ENCODE results near the gene TIAM2. TPM values are rescaled to one million over a fixed set of nuclear protein-coding genes. Genes with fewer than 3 reads are reported as not detected.

Gene TIAM2
- total and polyA plus RNA-seq, 2 donors (not counting 3 experiments of a cell fraction or from before 2014, with no cell fraction given), result 9.6 to 18.5 TPM

- intact Hi-C loops (cut with micrococcal nuclease), result no loop called here
- CTCF ChIA-PET, result no interaction called here
- Histone ChIP-seq H3K27ac (ENCODE audit: insufficient read depth, low read depth, low read length) (no peak overlapping the region), H3K9me3 (replicated peaks; ENCODE audit: control insufficient read depth, insufficient read depth, low read length) (no peaks in the 10 kb centered on the region), H3K27me3 (ENCODE audit: control insufficient read depth in 2 of 2, insufficient read depth in 2 of 2, low read length in 2 of 2) (no peaks in the 10 kb centered on the region), H3K79me2 (ENCODE audit: control insufficient read depth, insufficient read depth, low read length) (no peaks in the 10 kb centered on the region), H3K36me3 (ENCODE audit: control insufficient read depth in 2 of 2, extremely low read depth in 1 of 2, insufficient read depth in 2 of 2, low read length in 2 of 2) (no peaks in the 10 kb centered on the region), H3K9me1 (replicated peaks; ENCODE audit: control insufficient read depth, extremely low read depth, insufficient read depth, low read length) (no peaks in the 10 kb centered on the region), H3K4me3 (replicated peaks in 1 of 3; ENCODE audit: insufficient read depth in 1 of 3, low read depth in 1 of 3, low read length in 3 of 3) (no peak overlapping the region), H3K9ac (replicated peaks; ENCODE audit: extremely low read depth, insufficient read depth, low read length) (no peak overlapping the region), H4K20me1 (replicated peaks; ENCODE audit: control insufficient read depth, extremely low read depth, insufficient read depth, low read length) (no peaks in the 10 kb centered on the region), H3K4me2 (ENCODE audit: insufficient read depth, low read length) (no peak overlapping the region), H3K4me1 (ENCODE audit: control insufficient read depth, extremely low read depth, insufficient read depth, low read length) (peaks cover 23% of the 10 kb centered on the region), H2AFZ (ENCODE audit: low read depth, low read length) (no peak overlapping the region)
- FAIRE-seq (no peak), DNase-seq (ENCODE audit: low read depth, low spot score) (no peak)
- dilution Hi-C loops (cut with MboI; ENCODE audit: extremely low pct_ligation_motif_present, low sequenced_read_pairs), result no loop called here
- BruUV-seq (replicated peaks), result no TSS peak
- TF ChIP-seq POLR2A (IDR thresholded peaks at IDR 0.05; ENCODE audit: low read depth, low read length) (no peak), FOS (IDR thresholded peaks at IDR 0.05; ENCODE audit: borderline replicate concordance, insufficient read depth, low read length) (no peak), POLR2AphosphoS5 (IDR thresholded peaks at IDR 0.05; ENCODE audit: insufficient read depth, low read depth, low read length) (no peak), JUN (IDR thresholded peaks at IDR 0.05; ENCODE audit: borderline replicate concordance, insufficient read depth, insufficient read length, low read depth) (no peak), EZH2 (IDR thresholded peaks at IDR 0.05; ENCODE audit: borderline replicate concordance, low read depth, low read length, severe bottlenecking) (no peak), GATA2 (IDR thresholded peaks at IDR 0.05; ENCODE audit: insufficient read depth, insufficient read length, low read depth, low read length) (no peak), MYC (IDR thresholded peaks at IDR 0.05; ENCODE audit: low read depth, low read length) (no peak)
- TF ChIP-seq, protein P1, sequence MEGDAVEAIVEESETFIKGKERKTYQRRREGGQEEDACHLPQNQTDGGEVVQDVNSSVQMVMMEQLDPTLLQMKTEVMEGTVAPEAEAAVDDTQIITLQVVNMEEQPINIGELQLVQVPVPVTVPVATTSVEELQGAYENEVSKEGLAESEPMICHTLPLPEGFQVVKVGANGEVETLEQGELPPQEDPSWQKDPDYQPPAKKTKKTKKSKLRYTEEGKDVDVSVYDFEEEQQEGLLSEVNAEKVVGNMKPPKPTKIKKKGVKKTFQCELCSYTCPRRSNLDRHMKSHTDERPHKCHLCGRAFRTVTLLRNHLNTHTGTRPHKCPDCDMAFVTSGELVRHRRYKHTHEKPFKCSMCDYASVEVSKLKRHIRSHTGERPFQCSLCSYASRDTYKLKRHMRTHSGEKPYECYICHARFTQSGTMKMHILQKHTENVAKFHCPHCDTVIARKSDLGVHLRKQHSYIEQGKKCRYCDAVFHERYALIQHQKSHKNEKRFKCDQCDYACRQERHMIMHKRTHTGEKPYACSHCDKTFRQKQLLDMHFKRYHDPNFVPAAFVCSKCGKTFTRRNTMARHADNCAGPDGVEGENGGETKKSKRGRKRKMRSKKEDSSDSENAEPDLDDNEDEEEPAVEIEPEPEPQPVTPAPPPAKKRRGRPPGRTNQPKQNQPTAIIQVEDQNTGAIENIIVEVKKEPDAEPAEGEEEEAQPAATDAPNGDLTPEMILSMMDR (IDR thresholded peaks at IDR 0.05; ENCODE audit: extremely low read depth in 1 of 2, insufficient read depth in 1 of 2, low read depth in 1 of 2, low read length in 2 of 2), result no peak
- TF ChIP-seq, protein P2, sequence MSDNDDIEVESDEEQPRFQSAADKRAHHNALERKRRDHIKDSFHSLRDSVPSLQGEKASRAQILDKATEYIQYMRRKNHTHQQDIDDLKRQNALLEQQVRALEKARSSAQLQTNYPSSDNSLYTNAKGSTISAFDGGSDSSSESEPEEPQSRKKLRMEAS (IDR thresholded peaks at IDR 0.05; ENCODE audit: insufficient read depth, insufficient read length), result no peak
- POLR2A ChIA-PET, result no interaction called here
Measured at GRCh38 chr6:155077331-155077730, 82.2 kb downstream of the TIAM2 start.

All from endothelial cell of umbilical vein (primary cell).